HepG2 (cell line): ENCODE results near the gene CYTH1. TPM values are rescaled to one million over a fixed set of nuclear protein-coding genes. Genes with fewer than 3 reads are reported as not detected.
A peak's percentile ranks its signal among the peaks of the same experiment; 100 is the strongest.

Experiments used
- ATF2 ChIP-seq: sonication (generic); formaldehyde crosslinking; IDR thresholded peaks from 2 replicates; pipeline ENCODE4 v1.4.0; 2020; ENCODE audit warnings: missing genetic modification reagents
- CHCHD3 ChIP-seq: sonication (generic); formaldehyde crosslinking; IDR thresholded peaks from 2 replicates; pipeline ENCODE4 v1.8.0; 2022; ENCODE audit warnings: mild to moderate bottlenecking, missing genetic modification reagents, moderate library complexity
- ELK4 ChIP-seq: sonication (generic); formaldehyde crosslinking; IDR thresholded peaks from 2 replicates; pipeline ENCODE4 v1.9.0; 2021; ENCODE audit warnings: missing genetic modification reagents, borderline replicate concordance
- GABPB1 ChIP-seq: IDR thresholded peaks from 2 replicates; pipeline ENCODE4 v1.6.1; 2016; ENCODE audit warnings: mild to moderate bottlenecking, missing genetic modification reagents, moderate library complexity, missing compliant biosample characterization
- IRX3 ChIP-seq: sonication (generic); formaldehyde crosslinking; IDR thresholded peaks from 2 replicates; pipeline ENCODE4 v1.8.1; 2023; ENCODE audit warnings: mild to moderate bottlenecking, low read depth, missing genetic modification reagents, borderline replicate concordance
- MBNL3 ChIP-seq: fragments of 250-450 bp; sonication (Bioruptor Pico); conservative IDR thresholded peaks from 2 replicates; pipeline ENCODE4 v1.8.0; 2022; ENCODE audit warnings: mild to moderate bottlenecking, inconsistent platforms
- MEF2D ChIP-seq: sonication (generic); formaldehyde crosslinking; IDR thresholded peaks from 2 replicates; pipeline ENCODE4 v1.5.1; 2020; ENCODE audit warnings: mild to moderate bottlenecking, missing genetic modification reagents
- RFX5 ChIP-seq: IDR thresholded peaks from 2 replicates; pipeline ENCODE4 v1.6.1; 2011; ENCODE audit warnings: low read depth, low read length, improper control_type of control experiment
- TBP ChIP-seq: sonication (generic); formaldehyde crosslinking; IDR thresholded peaks from 2 replicates; pipeline ENCODE4 v1.5.0; 2020; ENCODE audit warnings: missing genetic modification reagents
- TEF ChIP-seq: sonication (generic); formaldehyde crosslinking; IDR thresholded peaks from 2 replicates; pipeline ENCODE4 v1.5.0; 2020; ENCODE audit warnings: missing genetic modification reagents
- TSC22D2 ChIP-seq: sonication (generic); formaldehyde crosslinking; IDR thresholded peaks from 2 replicates; pipeline ENCODE4 v1.5.1; 2020; ENCODE audit warnings: missing genetic modification reagents, mild to moderate bottlenecking, borderline replicate concordance
- ZBTB7B ChIP-seq: sonication (generic); formaldehyde crosslinking; IDR thresholded peaks from 2 replicates; pipeline ENCODE4 v1.4.0; 2020; ENCODE audit warnings: missing genetic modification reagents
- ZGPAT ChIP-seq: IDR thresholded peaks from 2 replicates; pipeline ENCODE4 v1.6.1; 2016; ENCODE audit warnings: mild to moderate bottlenecking
- ZMYM2 ChIP-seq: sonication (generic); formaldehyde crosslinking; IDR thresholded peaks from 2 replicates; pipeline ENCODE4 v1.8.0; 2022; ENCODE audit warnings: mild to moderate bottlenecking, missing genetic modification reagents
- ZMYM3 ChIP-seq: sonication (generic); formaldehyde crosslinking; IDR thresholded peaks from 2 replicates; pipeline ENCODE4 v1.5.1; 2020; ENCODE audit warnings: mild to moderate bottlenecking, missing genetic modification reagents
- ZNF484 ChIP-seq: sonication (generic); formaldehyde crosslinking; IDR thresholded peaks from 2 replicates; pipeline ENCODE4 v1.5.1; 2020; ENCODE audit warnings: mild to moderate bottlenecking, low read depth, missing genetic modification reagents, borderline replicate concordance
- ZNF691 ChIP-seq: sonication (generic); formaldehyde crosslinking; IDR thresholded peaks from 2 replicates; pipeline ENCODE4 v1.4.0; 2020; ENCODE audit warnings: missing genetic modification reagents, low read depth, mild to moderate bottlenecking, borderline replicate concordance
- ZNF704 ChIP-seq: sonication (generic); formaldehyde crosslinking; IDR thresholded peaks from 2 replicates; pipeline ENCODE4 v1.8.1; 2023; ENCODE audit warnings: mild to moderate bottlenecking, inconsistent platforms, moderate library complexity, missing genetic modification reagents, borderline replicate concordance
- ZNF720 ChIP-seq: sonication (generic); formaldehyde crosslinking; IDR thresholded peaks from 2 replicates; pipeline ENCODE4 v1.4.0; 2020; ENCODE audit warnings: missing genetic modification reagents
- ZNF816 ChIP-seq: sonication (generic); formaldehyde crosslinking; IDR thresholded peaks from 2 replicates; pipeline ENCODE4 v1.8.0; 2022; ENCODE audit warnings: missing genetic modification reagents, mild to moderate bottlenecking, borderline replicate concordance
- polyA plus RNA-seq, 8 experiments: library from polyadenylated mRNA; depleted of rRNA in 3 of 8; stranded (reverse) in 7 of 8; unstranded in 1 of 8; fragments of >200 nt; fragmentation: Illumina TruSeq in 4 of 8; extraction: Trizol in 4 of 8; gene quantifications; 2 replicates each; pipeline versions ENCODE4 v1.2.1 to v1.2.3, GENCODE V29; 2011 to 2016; ENCODE audit warnings: low read depth in 4 of 8, missing spikeins in 1 of 8, mixed read lengths in 1 of 8; ENCODE audit not compliant: insufficient read depth in 1 of 8
- total RNA-seq, 5 experiments: library from RNA; depleted of rRNA; stranded (reverse); fragments of >200 nt; fragmentation: Illumina TruSeq; extraction: Trizol; gene quantifications; 2 replicates each; pipeline ENCODE4 v1.2.3, GENCODE V29; 2016; ENCODE audit warnings: low read depth in 1 of 5

CYTH1 gene
- total and polyA plus RNA-seq, 2 of the 13 experiments (the other 11 are each of a cell fraction or from before 2014, with no cell fraction given), result 20.1 to 48.9 TPM

GRCh38 chr17:78640700-78641099, 141.4 kb downstream of the CYTH1 start (continued):
- TF ChIP-seq TEF, result no peak
- TF ChIP-seq TSC22D2 (CRISPR knock-in tag), result no peak
- TF ChIP-seq ELK4 (CRISPR knock-in tag), result no peak
- TF ChIP-seq ZNF704 (CRISPR knock-in tag), result no peak
- TF ChIP-seq ZNF484 (CRISPR knock-in tag), result no peak
- TF ChIP-seq RFX5, result no peak
- TF ChIP-seq GABPB1 (CRISPR knock-in tag), result no peak
- no peak for TF ChIP-seq ZMYM2 (CRISPR knock-in tag)
- TF ChIP-seq TBP (CRISPR knock-in tag), result no peak
- no peak for TF ChIP-seq ZNF691 (CRISPR knock-in tag)
- TF ChIP-seq ZMYM3, result 0 out of 2 replicates have a peak, but pooled peaks have one; percentile 8
- TF ChIP-seq CHCHD3 (CRISPR knock-in tag), result no peak
- TF ChIP-seq IRX3, result no peak
- TF ChIP-seq ATF2 (CRISPR knock-in tag), result no peak
- TF ChIP-seq MEF2D (CRISPR knock-in tag), result no peak
- peak; percentile 18; the same call in 1 of the 2 replicates for TF ChIP-seq ZGPAT (CRISPR knock-in tag)
- no peak for TF ChIP-seq ZBTB7B
- TF ChIP-seq ZNF720 (CRISPR knock-in tag), result no peak
- TF ChIP-seq ZNF816 (CRISPR knock-in tag), result no peak
- no peak for TF ChIP-seq MBNL3 (CRISPR knock-in tag)
